IPS-NIHi11 (cell line): Measurements from ENCODE around the gene NR3C1.

Experiments used
- DNase-seq: peaks from one replicate; pipeline ENCODE4 v3.0.0; 2012; ENCODE audit warnings: mixed read lengths, low spot score

The NR3C1 gene

GRCh38 chr5:143311428-143311827, 92.1 kb downstream of the NR3C1 start:
- no peak for DNase-seq

- DNase-seq: no peak
Measured at GRCh38 chr5:143309661-143310431, 93.6 kb downstream of the NR3C1 start.

GRCh38 chr5:143308731-143309130, 94.8 kb downstream of the NR3C1 start:
- DNase-seq: no peak

- no peak for DNase-seq
Measured at GRCh38 chr5:143306040-143306439, 97.4 kb downstream of the NR3C1 start.

GRCh38 chr5:143304836-143305475, 98.5 kb downstream of the NR3C1 start:
- no peak for DNase-seq

GRCh38 chr5:143302341-143303045, 101.0 kb downstream of the NR3C1 start:
- no peak for DNase-seq

GRCh38 chr5:143297756-143298155, 105.7 kb downstream of the NR3C1 start:
- DNase-seq: no peak

GRCh38 chr5:143290125-143290524, 113.4 kb downstream of the NR3C1 start:
- no peak for DNase-seq

GRCh38 chr5:143284521-143284920, 119.0 kb downstream of the NR3C1 start:
- DNase-seq: no peak

- no peak for DNase-seq
Measured at GRCh38 chr5:143284002-143284401, 119.5 kb downstream of the NR3C1 start.

GRCh38 chr5:143281226-143281625, 122.3 kb downstream of the NR3C1 start:
- no peak for DNase-seq

- DNase-seq: peak; percentile 29
Measured at GRCh38 chr5:143279698-143280097, 123.8 kb downstream of the NR3C1 start.

- DNase-seq: no peak
Measured at GRCh38 chr5:143277536-143277935, 126.0 kb downstream of the NR3C1 start.

- no peak for DNase-seq
Measured at GRCh38 chr5:143275512-143276363, 127.7 kb downstream of the NR3C1 start.

- DNase-seq: no peak
Measured at GRCh38 chr5:143274952-143275351, 128.5 kb downstream of the NR3C1 start.

- no peak for DNase-seq
Measured at GRCh38 chr5:143271431-143271830, 132.1 kb downstream of the NR3C1 start.

- no peak for DNase-seq
Measured at GRCh38 chr5:143268388-143268787, 135.1 kb downstream of the NR3C1 start.

GRCh38 chr5:143267186-143267585, 136.3 kb downstream of the NR3C1 start:
- DNase-seq: no peak

- no peak for DNase-seq
Measured at GRCh38 chr5:143265995-143266394, 137.5 kb downstream of the NR3C1 start.

GRCh38 chr5:143263272-143263810, 140.1 kb downstream of the NR3C1 start:
- no peak for DNase-seq

- DNase-seq: no peak
Measured at GRCh38 chr5:143262393-143263174, 140.9 kb downstream of the NR3C1 start.
